ENCODE measurements around the gene SCAF11. TPM values are rescaled to one million over a fixed set of nuclear protein-coding genes. Genes with fewer than 3 reads are reported as not detected.

The SCAF11 gene, protein sequence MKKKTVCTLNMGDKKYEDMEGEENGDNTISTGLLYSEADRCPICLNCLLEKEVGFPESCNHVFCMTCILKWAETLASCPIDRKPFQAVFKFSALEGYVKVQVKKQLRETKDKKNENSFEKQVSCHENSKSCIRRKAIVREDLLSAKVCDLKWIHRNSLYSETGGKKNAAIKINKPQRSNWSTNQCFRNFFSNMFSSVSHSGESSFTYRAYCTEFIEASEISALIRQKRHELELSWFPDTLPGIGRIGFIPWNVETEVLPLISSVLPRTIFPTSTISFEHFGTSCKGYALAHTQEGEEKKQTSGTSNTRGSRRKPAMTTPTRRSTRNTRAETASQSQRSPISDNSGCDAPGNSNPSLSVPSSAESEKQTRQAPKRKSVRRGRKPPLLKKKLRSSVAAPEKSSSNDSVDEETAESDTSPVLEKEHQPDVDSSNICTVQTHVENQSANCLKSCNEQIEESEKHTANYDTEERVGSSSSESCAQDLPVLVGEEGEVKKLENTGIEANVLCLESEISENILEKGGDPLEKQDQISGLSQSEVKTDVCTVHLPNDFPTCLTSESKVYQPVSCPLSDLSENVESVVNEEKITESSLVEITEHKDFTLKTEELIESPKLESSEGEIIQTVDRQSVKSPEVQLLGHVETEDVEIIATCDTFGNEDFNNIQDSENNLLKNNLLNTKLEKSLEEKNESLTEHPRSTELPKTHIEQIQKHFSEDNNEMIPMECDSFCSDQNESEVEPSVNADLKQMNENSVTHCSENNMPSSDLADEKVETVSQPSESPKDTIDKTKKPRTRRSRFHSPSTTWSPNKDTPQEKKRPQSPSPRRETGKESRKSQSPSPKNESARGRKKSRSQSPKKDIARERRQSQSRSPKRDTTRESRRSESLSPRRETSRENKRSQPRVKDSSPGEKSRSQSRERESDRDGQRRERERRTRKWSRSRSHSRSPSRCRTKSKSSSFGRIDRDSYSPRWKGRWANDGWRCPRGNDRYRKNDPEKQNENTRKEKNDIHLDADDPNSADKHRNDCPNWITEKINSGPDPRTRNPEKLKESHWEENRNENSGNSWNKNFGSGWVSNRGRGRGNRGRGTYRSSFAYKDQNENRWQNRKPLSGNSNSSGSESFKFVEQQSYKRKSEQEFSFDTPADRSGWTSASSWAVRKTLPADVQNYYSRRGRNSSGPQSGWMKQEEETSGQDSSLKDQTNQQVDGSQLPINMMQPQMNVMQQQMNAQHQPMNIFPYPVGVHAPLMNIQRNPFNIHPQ (N-terminal part only)
- total RNA-seq (2021; ENCODE audit: unreplicated experiment) (79.8 TPM), Bru-seq, nascent RNA (percentile 94 among the genes with signal in this experiment), BruChase-seq, experiment 1, labeled RNA remaining after a 6-hour chase (percentile 93 among the genes with signal in this experiment), BruChase-seq, experiment 2, labeled RNA remaining after a 2-hour chase (percentile 92 among the genes with signal in this experiment)
- polyA plus RNA-seq (2012) = 25.3 and 28.8 TPM in 2 replicates
- long read RNA-seq, full-length matches to known transcripts = 12 of 150 reads
- long read RNA-seq, partial matches to known transcripts = 110 of 150 reads
- long read RNA-seq, other reads (novel, unspliced or antisense) = 28 of 150 reads

DNA sequence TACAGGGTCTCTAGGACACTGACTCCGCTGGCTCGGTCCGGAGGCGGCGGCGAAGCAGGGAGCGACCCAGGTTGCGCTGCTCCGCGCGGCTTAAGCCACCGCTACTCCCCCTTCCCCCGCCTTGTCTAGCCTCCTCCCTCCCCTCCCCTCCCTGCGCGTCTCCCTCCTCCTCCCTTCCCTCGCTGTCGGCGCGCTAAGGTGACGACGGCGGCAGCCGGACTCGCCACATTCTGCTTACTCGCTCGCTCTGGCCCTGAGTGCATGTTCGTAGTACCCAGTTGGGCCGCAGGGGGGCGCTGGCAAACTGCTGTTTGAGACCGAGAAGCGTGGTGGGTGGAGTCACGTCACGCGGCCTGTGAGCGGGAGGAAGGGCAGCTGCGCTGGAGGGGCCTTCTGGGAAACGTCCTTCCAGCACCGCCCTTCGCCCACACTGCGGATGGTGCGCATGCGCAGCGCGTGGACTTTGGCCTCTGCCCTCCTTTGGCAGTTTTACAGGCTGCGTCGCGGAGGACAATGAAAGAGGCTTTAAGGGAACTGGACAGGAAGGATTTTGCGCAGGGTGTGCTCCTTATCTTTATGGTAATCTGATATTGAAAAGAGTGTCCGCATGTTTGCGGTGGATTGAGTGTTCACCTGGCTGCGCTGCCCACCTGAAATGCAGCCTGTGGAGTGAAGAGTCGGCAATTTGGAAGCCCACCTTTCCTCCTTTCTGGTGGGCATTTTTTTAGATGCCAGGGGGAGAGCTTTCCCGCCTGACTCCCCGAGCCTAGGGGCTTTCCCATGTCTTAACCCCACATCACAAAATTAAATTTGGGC lies at the start of gene SCAF11:
Gene SCAF11, minus strand, starts transcription at position 107 of the 816 bp plus-strand sequence. CDS start 26,407 bp downstream, outside the sequence.
- H3K4me1 ChIP-seq (ENCODE audit: control insufficient read depth in 1 of 2, insufficient read depth in 2 of 2, low read length in 2 of 2) = peaks cover 13 to 22% of the 10 kb centered on the region in 2 experiments
- ChIA-PET CTCF (interaction anchor here (0.6 to 1.8 kb wide), 9 partner anchors 8 to 994 kb away, joined by 3 to 5 read pairs (median 3); no protein-coding TSS in a partner anchor), POLR2A (interaction anchor here (1.1 to 1.7 kb wide), 4 partner anchors 14 to 378 kb away, joined by 3 to 5 read pairs (median 4); no protein-coding TSS in a partner anchor), RAD21 (ENCODE audit: low non-redundant PET in 1 of 2, low total read pairs in 2 of 2, uncharacterized antibody in 2 of 2, unreplicated experiment in 2 of 2) (interaction anchor here in 1 of 2 experiments (0.7 kb wide), 2 partner anchors 483 to 1724 kb away, joined by 4 to 9 read pairs; no protein-coding TSS in a partner anchor)
- peak within 1 kb of the TSS; percentile 98 for H3K27ac ChIP-seq (ENCODE audit: low read depth, low read length)
- H3K9ac ChIP-seq (ENCODE audit: low read length) = peak within 1 kb of the TSS; percentile 94
- no peaks in the 10 kb centered on the region for H3K9me2 ChIP-seq (ENCODE audit: insufficient read depth)
- no peak within 1 kb of the TSS for H2AFZ ChIP-seq (ENCODE audit: low read depth, low read length, poor library complexity, severe bottlenecking)
- DNase-seq (ENCODE audit: low read depth, low spot score) = peak; percentile 100
- peaks cover 0 to 4% of the 10 kb centered on the region in 2 experiments; a peak in 1 of 4 replicates for H3K36me3 ChIP-seq (ENCODE audit: control insufficient read depth in 1 of 2, insufficient read depth in 2 of 2, low read length in 2 of 2)
- H3K4me2 ChIP-seq (ENCODE audit: low read length) = peak within 1 kb of the TSS; percentile 90
- BruUV-seq (replicated peaks) = no TSS peak
- peak within 1 kb of the TSS; percentile 85 to 89 for H3K4me3 ChIP-seq (replicated peaks in 1 of 2; ENCODE audit: low read depth in 1 of 2, low read length in 2 of 2)
- H3K27me3 ChIP-seq (ENCODE audit: insufficient read depth, low read length) = no peaks in the 10 kb centered on the region
- H4K20me1 ChIP-seq (ENCODE audit: insufficient read depth) = peaks cover 10% of the 10 kb centered on the region; the same call in 1 of the 2 replicates
- intact Hi-C loops (cut with micrococcal nuclease) = loop anchor here (2.0 to 10.0 kb wide), 6 partner anchors 262 to 1032 kb away; partner anchors contain the start of genes ARID2 and SLC38A1
- no peaks in the 10 kb centered on the region for H3K9me3 ChIP-seq (ENCODE audit: control insufficient read depth in 1 of 2, insufficient read depth in 1 of 2, low read depth in 1 of 2, low read length in 2 of 2)
- peak; percentile 84 for ATAC-seq
- peaks cover 47% of the 10 kb centered on the region for H3K79me2 ChIP-seq (ENCODE audit: insufficient read depth, low read length)
- TF ChIP-seq EZH2phosphoT487 (IDR thresholded peaks at IDR 0.05; ENCODE audit: borderline replicate concordance) (no peak), ZFX (IDR thresholded peaks at IDR 0.05) (no peak), ELF1 (IDR thresholded peaks at IDR 0.05; ENCODE audit: borderline replicate concordance, low read depth) (no peak), POLR2A (IDR thresholded peaks at IDR 0.05; ENCODE audit: borderline replicate concordance, extremely low read depth, insufficient read depth, insufficient read length) (peak; percentile 74), TCF7L2 (IDR thresholded peaks at IDR 0.05; ENCODE audit: borderline replicate concordance, extremely low read depth, insufficient read depth, insufficient read length) (no peak), SRF (IDR thresholded peaks at IDR 0.05; ENCODE audit: low read depth) (peak; percentile 90), FOSL1 (IDR thresholded peaks at IDR 0.05; ENCODE audit: low read depth) (no peak), ZNF274 (IDR thresholded peaks at IDR 0.05; ENCODE audit: low read depth, low read length) (no peak), RAD21 (IDR thresholded peaks at IDR 0.05; ENCODE audit: low read depth) (peak; percentile 98)
- TF ChIP-seq, protein P1, sequence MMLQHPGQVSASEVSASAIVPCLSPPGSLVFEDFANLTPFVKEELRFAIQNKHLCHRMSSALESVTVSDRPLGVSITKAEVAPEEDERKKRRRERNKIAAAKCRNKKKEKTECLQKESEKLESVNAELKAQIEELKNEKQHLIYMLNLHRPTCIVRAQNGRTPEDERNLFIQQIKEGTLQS (IDR thresholded peaks at IDR 0.05) = no peak
- TF ChIP-seq, protein P2, sequence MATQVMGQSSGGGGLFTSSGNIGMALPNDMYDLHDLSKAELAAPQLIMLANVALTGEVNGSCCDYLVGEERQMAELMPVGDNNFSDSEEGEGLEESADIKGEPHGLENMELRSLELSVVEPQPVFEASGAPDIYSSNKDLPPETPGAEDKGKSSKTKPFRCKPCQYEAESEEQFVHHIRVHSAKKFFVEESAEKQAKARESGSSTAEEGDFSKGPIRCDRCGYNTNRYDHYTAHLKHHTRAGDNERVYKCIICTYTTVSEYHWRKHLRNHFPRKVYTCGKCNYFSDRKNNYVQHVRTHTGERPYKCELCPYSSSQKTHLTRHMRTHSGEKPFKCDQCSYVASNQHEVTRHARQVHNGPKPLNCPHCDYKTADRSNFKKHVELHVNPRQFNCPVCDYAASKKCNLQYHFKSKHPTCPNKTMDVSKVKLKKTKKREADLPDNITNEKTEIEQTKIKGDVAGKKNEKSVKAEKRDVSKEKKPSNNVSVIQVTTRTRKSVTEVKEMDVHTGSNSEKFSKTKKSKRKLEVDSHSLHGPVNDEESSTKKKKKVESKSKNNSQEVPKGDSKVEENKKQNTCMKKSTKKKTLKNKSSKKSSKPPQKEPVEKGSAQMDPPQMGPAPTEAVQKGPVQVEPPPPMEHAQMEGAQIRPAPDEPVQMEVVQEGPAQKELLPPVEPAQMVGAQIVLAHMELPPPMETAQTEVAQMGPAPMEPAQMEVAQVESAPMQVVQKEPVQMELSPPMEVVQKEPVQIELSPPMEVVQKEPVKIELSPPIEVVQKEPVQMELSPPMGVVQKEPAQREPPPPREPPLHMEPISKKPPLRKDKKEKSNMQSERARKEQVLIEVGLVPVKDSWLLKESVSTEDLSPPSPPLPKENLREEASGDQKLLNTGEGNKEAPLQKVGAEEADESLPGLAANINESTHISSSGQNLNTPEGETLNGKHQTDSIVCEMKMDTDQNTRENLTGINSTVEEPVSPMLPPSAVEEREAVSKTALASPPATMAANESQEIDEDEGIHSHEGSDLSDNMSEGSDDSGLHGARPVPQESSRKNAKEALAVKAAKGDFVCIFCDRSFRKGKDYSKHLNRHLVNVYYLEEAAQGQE (IDR thresholded peaks at IDR 0.05; ENCODE audit: low read depth) = no peak
- TF ChIP-seq, protein P3, sequence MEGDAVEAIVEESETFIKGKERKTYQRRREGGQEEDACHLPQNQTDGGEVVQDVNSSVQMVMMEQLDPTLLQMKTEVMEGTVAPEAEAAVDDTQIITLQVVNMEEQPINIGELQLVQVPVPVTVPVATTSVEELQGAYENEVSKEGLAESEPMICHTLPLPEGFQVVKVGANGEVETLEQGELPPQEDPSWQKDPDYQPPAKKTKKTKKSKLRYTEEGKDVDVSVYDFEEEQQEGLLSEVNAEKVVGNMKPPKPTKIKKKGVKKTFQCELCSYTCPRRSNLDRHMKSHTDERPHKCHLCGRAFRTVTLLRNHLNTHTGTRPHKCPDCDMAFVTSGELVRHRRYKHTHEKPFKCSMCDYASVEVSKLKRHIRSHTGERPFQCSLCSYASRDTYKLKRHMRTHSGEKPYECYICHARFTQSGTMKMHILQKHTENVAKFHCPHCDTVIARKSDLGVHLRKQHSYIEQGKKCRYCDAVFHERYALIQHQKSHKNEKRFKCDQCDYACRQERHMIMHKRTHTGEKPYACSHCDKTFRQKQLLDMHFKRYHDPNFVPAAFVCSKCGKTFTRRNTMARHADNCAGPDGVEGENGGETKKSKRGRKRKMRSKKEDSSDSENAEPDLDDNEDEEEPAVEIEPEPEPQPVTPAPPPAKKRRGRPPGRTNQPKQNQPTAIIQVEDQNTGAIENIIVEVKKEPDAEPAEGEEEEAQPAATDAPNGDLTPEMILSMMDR (IDR thresholded peaks at IDR 0.05 in 2 of 3, conservative IDR thresholded peaks at IDR 0.05 in 1 of 3; ENCODE audit: borderline replicate concordance in 1 of 3, insufficient read depth in 1 of 3, low read depth in 2 of 3, low read length in 2 of 3) = peak; percentile 81 to 92 (median 91); a peak in 5 of 6 replicates

Measured in HCT116 (cell line).